Measurements from ENCODE around the gene LITAFD. TPM values are rescaled to one million over a fixed set of nuclear protein-coding genes. Genes with fewer than 3 reads are reported as not detected.

Gene LITAFD
- total and polyA plus RNA-seq, 4 donors = not detected

DNA sequence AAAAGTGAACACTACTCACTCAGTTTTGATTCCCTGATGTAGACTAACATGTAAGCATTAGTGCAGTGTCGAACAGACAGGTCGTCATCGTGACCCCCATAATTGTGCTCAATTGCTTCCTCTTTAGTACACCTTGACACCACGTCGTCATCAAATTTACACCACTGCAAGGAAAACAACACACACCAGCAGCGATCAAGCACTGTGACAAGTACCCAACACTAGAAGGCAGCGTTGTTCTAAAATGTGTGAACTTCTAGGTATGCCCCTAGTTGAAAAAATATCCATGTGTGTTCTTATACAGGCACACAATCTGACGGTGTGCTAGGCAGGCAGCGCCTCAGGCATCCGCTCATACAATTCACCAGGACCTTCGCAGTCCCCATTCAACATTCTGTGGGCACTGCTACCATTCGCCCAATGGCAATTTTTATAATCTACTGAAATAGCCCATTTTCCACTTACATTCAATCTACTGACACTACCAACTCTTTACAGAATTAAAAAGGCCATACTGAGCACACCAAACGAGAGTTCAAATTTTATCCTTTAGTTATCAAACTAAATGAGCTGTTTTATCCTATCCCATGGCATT, 23.1 kb downstream of the LITAFD start:
- no peak for ATAC-seq (ENCODE audit: insufficient read depth, low FRiP score)
- H3K9me3 ChIP-seq (ENCODE audit: control insufficient read depth in 4 of 4, insufficient read depth in 3 of 4, low read length in 3 of 4) = no peaks in the 10 kb centered on the region
- TF ChIP-seq, protein P1, sequence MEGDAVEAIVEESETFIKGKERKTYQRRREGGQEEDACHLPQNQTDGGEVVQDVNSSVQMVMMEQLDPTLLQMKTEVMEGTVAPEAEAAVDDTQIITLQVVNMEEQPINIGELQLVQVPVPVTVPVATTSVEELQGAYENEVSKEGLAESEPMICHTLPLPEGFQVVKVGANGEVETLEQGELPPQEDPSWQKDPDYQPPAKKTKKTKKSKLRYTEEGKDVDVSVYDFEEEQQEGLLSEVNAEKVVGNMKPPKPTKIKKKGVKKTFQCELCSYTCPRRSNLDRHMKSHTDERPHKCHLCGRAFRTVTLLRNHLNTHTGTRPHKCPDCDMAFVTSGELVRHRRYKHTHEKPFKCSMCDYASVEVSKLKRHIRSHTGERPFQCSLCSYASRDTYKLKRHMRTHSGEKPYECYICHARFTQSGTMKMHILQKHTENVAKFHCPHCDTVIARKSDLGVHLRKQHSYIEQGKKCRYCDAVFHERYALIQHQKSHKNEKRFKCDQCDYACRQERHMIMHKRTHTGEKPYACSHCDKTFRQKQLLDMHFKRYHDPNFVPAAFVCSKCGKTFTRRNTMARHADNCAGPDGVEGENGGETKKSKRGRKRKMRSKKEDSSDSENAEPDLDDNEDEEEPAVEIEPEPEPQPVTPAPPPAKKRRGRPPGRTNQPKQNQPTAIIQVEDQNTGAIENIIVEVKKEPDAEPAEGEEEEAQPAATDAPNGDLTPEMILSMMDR (IDR thresholded peaks at IDR 0.05; ENCODE audit: control extremely low read depth, extremely low read depth) = no peak
- H3K27me3 ChIP-seq (ENCODE audit: control insufficient read depth in 3 of 3, insufficient read depth in 3 of 3, low read length in 2 of 3) = no peaks in the 10 kb centered on the region
- 80 to 82% methylated on average over 13 of the region's 13 CpGs for WGBS, 2 donors
- peaks cover 43 to 71% (median 54%) of the 10 kb centered on the region in 4 donors for H3K36me3 ChIP-seq (ENCODE audit: control insufficient read depth in 4 of 4, insufficient read depth in 4 of 4, low read length in 4 of 4)
- peak in 1 of 3 donors; percentile 32 for DNase-seq
- no peak overlapping the region for H3K9ac ChIP-seq (ENCODE audit: insufficient read depth in 1 of 2, low read length in 2 of 2)
- no peaks in the 10 kb centered on the region for H3K4me1 ChIP-seq (ENCODE audit: control insufficient read depth in 5 of 5, insufficient read depth in 5 of 5, low read length in 5 of 5)
- no peak overlapping the region for H3K4me3 ChIP-seq
- no peak overlapping the region for H3K27ac ChIP-seq (ENCODE audit: low read depth in 1 of 2, low read length in 1 of 2)

GRCh38 chr16:8905795-8906591, 23.8 kb downstream of the LITAFD start:
- Histone ChIP-seq H3K9ac (ENCODE audit: insufficient read depth in 1 of 2, low read length in 2 of 2) (no peak overlapping the region), H3K4me1 (ENCODE audit: control insufficient read depth in 5 of 5, insufficient read depth in 5 of 5, low read length in 5 of 5) (no peaks in the 10 kb centered on the region), H3K9me3 (ENCODE audit: control insufficient read depth in 4 of 4, insufficient read depth in 3 of 4, low read length in 3 of 4) (no peaks in the 10 kb centered on the region), H3K27ac (ENCODE audit: low read depth in 1 of 2, low read length in 1 of 2) (no peak overlapping the region), H3K4me3 (no peak overlapping the region), H3K36me3 (ENCODE audit: control insufficient read depth in 4 of 4, insufficient read depth in 4 of 4, low read length in 4 of 4) (peaks cover 45 to 71% (median 55%) of the 10 kb centered on the region in 4 donors), H3K27me3 (ENCODE audit: control insufficient read depth in 3 of 3, insufficient read depth in 3 of 3, low read length in 2 of 3) (no peaks in the 10 kb centered on the region)
- ATAC-seq (ENCODE audit: insufficient read depth, low FRiP score) (no peak), DNase-seq (no peak)
- TF ChIP-seq, protein P1 (IDR thresholded peaks at IDR 0.05; ENCODE audit: control extremely low read depth, extremely low read depth) = no peak
- WGBS, 2 donors = 91 to 93% methylated on average over 14 of the region's 14 CpGs

- H3K27me3 ChIP-seq (ENCODE audit: control insufficient read depth in 3 of 3, insufficient read depth in 3 of 3, low read length in 2 of 3) = no peaks in the 10 kb centered on the region
- no peak for ATAC-seq (ENCODE audit: insufficient read depth, low FRiP score)
- TF ChIP-seq, protein P1 (IDR thresholded peaks at IDR 0.05; ENCODE audit: control extremely low read depth, extremely low read depth) = no peak
- DNase-seq = no peak
- H3K4me1 ChIP-seq (ENCODE audit: control insufficient read depth in 5 of 5, insufficient read depth in 5 of 5, low read length in 5 of 5) = no peaks in the 10 kb centered on the region
- no peaks in the 10 kb centered on the region for H3K9me3 ChIP-seq (ENCODE audit: control insufficient read depth in 4 of 4, insufficient read depth in 3 of 4, low read length in 3 of 4)
- WGBS, 2 donors = 42 to 77% methylated on average over 4 of the region's 4 CpGs
- H3K9ac ChIP-seq (ENCODE audit: insufficient read depth in 1 of 2, low read length in 2 of 2) = no peak overlapping the region
- H3K36me3 ChIP-seq (ENCODE audit: control insufficient read depth in 4 of 4, insufficient read depth in 4 of 4, low read length in 4 of 4) = peaks cover 45 to 71% (median 49%) of the 10 kb centered on the region in 4 donors
- H3K27ac ChIP-seq (ENCODE audit: low read depth in 1 of 2, low read length in 1 of 2) = no peak overlapping the region
- no peak overlapping the region for H3K4me3 ChIP-seq
Measured at GRCh38 chr16:8907096-8907495, 24.9 kb downstream of the LITAFD start.
